ENCODE data around the gene CDH4. TPM values are rescaled to one million over a fixed set of nuclear protein-coding genes. Genes with fewer than 3 reads are reported as not detected.

CDH4 gene
- total RNA-seq, 1 donor from 2014 or later: 0.99 TPM

DNA sequence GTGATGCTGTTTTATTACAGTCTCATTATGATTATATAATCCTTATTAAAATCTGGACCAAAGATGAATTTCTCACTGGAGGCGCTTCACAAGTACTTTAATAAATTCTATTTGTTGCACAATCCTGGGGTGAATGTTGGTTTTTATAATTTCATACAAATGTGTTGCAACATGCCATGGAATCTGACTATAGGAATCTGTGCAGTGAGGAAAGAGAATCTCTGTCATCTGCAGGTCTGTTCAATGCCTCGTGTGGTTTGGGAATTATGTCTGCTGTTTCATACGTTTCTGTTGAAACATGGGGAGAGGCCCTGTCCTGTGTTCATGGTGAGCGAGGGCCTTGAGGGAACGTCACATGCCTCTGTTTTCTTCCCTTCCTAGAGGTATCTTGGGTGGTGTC is 277.3 kb downstream of the CDH4 start:
- Mint-ChIP-seq H3K9me3 (ENCODE audit: low read depth) (no peaks in the 10 kb centered on the region), H3K4me3 (ENCODE audit: unreplicated experiment) (no peak overlapping the region), H3K27me3 (ENCODE audit: low read depth) (peaks cover 14% of the 10 kb centered on the region), H3K4me1 (ENCODE audit: low read depth) (no peaks in the 10 kb centered on the region), H3K27ac (ENCODE audit: unreplicated experiment) (no peak overlapping the region), H3K36me3 (ENCODE audit: low read depth) (no peaks in the 10 kb centered on the region)
- peak; percentile 1 for DNase-seq (ENCODE audit: low spot score)
- TF ChIP-seq, protein P1, sequence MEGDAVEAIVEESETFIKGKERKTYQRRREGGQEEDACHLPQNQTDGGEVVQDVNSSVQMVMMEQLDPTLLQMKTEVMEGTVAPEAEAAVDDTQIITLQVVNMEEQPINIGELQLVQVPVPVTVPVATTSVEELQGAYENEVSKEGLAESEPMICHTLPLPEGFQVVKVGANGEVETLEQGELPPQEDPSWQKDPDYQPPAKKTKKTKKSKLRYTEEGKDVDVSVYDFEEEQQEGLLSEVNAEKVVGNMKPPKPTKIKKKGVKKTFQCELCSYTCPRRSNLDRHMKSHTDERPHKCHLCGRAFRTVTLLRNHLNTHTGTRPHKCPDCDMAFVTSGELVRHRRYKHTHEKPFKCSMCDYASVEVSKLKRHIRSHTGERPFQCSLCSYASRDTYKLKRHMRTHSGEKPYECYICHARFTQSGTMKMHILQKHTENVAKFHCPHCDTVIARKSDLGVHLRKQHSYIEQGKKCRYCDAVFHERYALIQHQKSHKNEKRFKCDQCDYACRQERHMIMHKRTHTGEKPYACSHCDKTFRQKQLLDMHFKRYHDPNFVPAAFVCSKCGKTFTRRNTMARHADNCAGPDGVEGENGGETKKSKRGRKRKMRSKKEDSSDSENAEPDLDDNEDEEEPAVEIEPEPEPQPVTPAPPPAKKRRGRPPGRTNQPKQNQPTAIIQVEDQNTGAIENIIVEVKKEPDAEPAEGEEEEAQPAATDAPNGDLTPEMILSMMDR (IDR thresholded peaks at IDR 0.05): no peak

DNA sequence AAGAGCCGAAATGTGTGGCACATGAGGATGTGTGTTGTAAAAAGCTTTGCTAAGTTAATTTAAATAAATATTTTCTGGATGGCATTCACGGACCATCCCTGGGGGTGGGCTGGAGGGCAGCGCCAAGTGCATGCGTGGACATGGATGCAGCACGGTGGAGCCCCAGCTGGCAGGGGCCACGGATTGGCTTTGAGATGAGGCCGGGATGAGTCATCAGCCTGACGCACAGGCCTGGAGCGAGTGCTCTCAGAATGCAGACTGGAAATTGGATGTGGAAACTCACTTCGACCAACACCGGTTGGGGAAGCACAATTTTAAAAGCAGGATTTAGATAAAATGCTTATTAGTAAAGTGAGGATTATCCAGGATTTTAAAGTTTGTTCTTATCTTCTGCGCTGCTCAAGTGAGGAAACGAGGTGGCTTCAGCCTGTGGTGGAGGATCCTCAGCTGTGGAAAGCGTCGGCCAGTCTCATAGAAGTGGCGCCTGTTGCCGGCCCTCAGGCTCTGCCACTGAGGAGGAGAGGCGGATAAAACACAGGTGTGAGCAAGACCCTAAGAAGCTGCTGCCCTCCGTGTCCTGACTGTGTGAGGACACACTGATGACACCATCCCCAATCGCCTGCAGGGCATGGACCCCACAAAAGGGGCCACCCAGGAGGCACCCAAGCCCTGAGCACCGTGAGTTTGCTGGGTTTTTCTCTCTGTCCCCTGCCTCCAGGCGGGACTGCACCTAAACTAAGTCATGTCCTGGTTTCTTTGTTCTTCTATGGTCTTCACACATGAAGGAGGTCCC is 279.7 kb downstream of the CDH4 start:
- Mint-ChIP-seq H3K9me3 (ENCODE audit: low read depth) (no peaks in the 10 kb centered on the region), H3K27ac (ENCODE audit: unreplicated experiment) (no peak overlapping the region), H3K4me3 (ENCODE audit: unreplicated experiment) (no peak overlapping the region), H3K36me3 (ENCODE audit: low read depth) (no peaks in the 10 kb centered on the region), H3K27me3 (ENCODE audit: low read depth) (peaks cover 4% of the 10 kb centered on the region), H3K4me1 (ENCODE audit: low read depth) (no peaks in the 10 kb centered on the region)
- peak; percentile 59 for DNase-seq (ENCODE audit: low spot score)
- TF ChIP-seq, protein P1 (IDR thresholded peaks at IDR 0.05): no peak

DNA sequence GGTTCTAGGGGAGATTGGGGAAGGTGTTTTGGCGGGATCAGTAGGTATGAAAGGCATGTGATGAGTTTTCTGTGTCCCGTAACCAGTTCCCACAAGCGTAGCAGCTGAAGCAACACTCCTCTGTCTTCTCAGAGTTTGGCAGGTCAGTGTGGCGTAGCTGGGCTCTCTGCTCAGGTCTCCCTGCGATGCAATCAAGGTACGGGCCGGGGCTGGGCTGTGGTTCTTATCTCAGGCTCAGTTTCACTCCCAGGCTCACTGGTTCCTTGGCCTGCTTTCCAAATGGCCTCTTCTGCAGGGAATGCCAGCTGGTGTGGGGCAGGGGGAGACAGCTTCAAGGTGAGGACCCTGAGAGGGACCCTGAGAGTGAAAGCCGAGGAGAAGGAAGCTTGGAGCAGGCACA is 280.7 kb downstream of the CDH4 start:
- H3K36me3 Mint-ChIP-seq (ENCODE audit: low read depth): no peaks in the 10 kb centered on the region
- no peak overlapping the region for H3K27ac Mint-ChIP-seq (ENCODE audit: unreplicated experiment)
- H3K4me1 Mint-ChIP-seq (ENCODE audit: low read depth): no peaks in the 10 kb centered on the region
- no peaks in the 10 kb centered on the region for H3K9me3 Mint-ChIP-seq (ENCODE audit: low read depth)
- TF ChIP-seq, protein P1 (IDR thresholded peaks at IDR 0.05): no peak
- H3K4me3 Mint-ChIP-seq (ENCODE audit: unreplicated experiment): no peak overlapping the region
- peaks cover 4% of the 10 kb centered on the region for H3K27me3 Mint-ChIP-seq (ENCODE audit: low read depth)
- DNase-seq (ENCODE audit: low spot score): peak; percentile 46

DNA sequence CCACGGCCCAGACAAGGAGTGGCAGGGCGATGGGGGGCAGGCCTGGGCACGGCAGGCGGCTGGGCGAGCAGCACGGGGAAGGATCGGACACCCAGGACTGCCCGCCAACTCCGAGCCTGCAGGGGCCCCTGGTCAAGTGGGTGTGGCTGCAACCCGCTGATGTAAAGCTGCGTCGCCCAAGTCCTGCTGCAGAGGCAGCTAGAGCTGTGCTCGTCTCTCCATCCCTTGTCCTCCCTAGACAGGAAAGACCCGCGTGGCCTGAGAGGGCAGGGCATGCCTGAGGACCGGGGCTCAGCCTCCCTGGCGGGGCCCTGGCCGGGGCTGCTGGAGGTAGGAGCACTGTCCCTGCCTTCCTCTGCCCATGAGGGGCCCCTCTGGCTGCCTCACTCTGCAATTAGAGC is 281.2 kb downstream of the CDH4 start:
- Mint-ChIP-seq H3K27ac (ENCODE audit: unreplicated experiment) (no peak overlapping the region), H3K9me3 (ENCODE audit: low read depth) (no peaks in the 10 kb centered on the region), H3K36me3 (ENCODE audit: low read depth) (no peaks in the 10 kb centered on the region), H3K27me3 (ENCODE audit: low read depth) (peaks cover 4% of the 10 kb centered on the region), H3K4me3 (ENCODE audit: unreplicated experiment) (no peak overlapping the region), H3K4me1 (ENCODE audit: low read depth) (no peaks in the 10 kb centered on the region)
- DNase-seq (ENCODE audit: low spot score): peak; percentile 86
- TF ChIP-seq, protein P1 (IDR thresholded peaks at IDR 0.05): no peak

DNA sequence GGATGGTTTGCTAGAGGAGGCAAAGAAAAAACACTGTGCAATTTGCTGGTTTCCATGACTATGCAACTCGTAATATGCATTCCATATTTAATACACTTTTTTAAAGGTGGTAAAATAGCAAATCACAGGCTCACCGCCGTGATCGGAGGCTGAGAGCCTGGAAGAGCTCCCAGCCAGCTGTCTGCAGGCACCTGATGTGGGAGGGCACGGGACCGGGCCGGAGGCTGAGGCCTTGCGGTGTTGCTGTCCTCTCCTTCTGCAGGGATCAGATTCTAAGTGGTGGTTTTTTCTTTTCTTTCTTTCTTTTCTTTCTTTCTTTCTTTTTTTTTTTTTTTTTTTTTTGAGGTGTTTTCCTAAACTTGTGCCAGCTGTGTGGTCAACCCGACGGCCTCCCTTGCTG is 282.3 kb downstream of the CDH4 start:
- Mint-ChIP-seq H3K27ac (ENCODE audit: unreplicated experiment) (no peak overlapping the region), H3K4me3 (ENCODE audit: unreplicated experiment) (no peak overlapping the region), H3K4me1 (ENCODE audit: low read depth) (no peaks in the 10 kb centered on the region), H3K9me3 (ENCODE audit: low read depth) (no peaks in the 10 kb centered on the region), H3K27me3 (ENCODE audit: low read depth) (peaks cover 3% of the 10 kb centered on the region), H3K36me3 (ENCODE audit: low read depth) (no peaks in the 10 kb centered on the region)
- peak; percentile 66 for DNase-seq (ENCODE audit: low spot score)
- TF ChIP-seq, protein P1 (IDR thresholded peaks at IDR 0.05): no peak
